NCI-H1436 treated with DMSO at 0.1 percent for 48 hours (cell line): ENCODE data around the gene USH1C.

Experiments used
- DNase-seq: peaks from one replicate; lab custom pipeline; 2025; lab: John Stamatoyannopoulos, UW

USH1C gene

DNA sequence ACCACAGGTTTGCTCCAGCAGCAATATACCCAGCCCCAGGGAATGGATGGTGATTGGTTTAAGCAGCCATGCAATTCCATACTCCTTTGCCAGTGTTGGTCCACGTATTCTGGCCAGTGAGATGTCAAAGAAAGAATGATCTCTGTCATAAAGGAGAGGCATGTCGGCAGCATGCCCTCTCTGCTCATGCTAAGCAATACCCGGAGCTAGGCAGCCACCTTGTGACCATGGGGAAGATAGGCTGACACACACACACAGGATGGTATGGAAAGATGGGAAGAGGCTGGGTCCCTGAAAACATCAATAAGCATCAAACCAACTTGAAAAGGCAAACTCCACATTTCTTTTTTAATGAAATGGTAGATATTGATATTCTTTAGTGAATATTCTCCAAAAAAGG is 72.7 kb downstream of the USH1C start:
- DNase-seq = no peak

DNA sequence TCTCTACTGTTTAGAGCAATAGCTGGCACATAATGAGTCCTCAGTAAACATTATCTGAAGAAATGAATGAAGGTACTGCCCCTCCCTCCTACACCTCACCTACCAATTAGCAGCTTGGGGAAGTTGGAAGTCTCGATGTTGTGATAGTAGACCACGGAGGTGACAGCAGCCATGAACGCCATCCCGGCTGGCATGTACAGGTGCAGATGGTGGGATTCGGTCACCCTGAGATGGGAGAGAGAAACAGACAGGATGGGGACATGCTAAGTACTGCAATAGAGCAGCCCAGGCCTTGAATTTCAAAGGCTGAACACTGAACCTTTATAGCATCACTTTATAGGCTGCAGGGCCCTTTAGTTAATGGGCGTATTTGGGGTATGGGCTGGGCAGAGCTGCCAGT is 74.2 kb downstream of the USH1C start:
- DNase-seq = no peak

DNA sequence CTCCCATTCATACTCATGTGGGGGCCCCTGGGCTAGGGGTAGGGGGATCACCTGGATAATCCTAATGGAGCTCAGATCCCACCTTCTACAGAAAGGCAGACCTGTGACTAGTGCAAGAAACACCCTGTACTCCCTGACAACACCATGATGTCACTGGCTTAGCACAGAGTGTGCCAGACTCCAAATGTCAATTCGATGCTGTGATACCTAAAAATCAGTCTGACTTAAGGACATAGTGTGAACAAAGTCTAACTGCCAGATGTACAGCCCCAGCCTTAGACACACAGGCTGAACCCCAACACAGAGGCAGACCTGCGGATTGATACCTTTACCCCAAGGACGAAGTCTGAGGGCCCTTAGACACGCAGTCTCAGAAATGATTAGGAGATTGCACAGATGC is 76.1 kb downstream of the USH1C start:
- DNase-seq = no peak

DNA sequence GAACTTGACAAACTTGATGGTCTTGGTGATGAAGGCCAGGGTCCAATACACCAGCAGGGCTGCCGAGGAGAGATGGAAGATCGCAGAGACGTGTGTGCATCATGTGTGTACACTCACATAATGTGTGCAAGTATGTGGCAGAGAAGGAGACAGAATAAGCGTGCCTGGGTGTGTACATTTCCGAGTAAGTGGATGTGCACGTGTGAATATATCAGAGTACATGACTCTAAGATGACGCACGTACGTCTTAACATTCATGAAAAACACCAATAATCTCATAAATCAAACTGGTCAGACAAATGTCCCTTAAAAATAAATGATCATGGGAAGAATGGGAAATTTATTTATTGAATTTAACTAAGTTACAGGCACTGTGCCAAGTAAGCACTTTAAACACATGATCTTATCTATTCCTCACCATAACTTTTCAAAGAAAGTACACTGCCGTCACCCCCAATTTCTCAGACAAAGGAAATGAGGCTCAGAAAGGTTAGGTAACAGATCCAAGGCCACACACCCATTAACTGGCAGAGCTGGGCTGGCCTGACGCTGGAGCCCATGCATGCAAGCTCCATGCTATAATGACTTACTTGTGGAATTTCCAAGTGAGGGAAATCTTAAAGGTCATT is 80.6 kb downstream of the USH1C start:
- DNase-seq = no peak

DNA sequence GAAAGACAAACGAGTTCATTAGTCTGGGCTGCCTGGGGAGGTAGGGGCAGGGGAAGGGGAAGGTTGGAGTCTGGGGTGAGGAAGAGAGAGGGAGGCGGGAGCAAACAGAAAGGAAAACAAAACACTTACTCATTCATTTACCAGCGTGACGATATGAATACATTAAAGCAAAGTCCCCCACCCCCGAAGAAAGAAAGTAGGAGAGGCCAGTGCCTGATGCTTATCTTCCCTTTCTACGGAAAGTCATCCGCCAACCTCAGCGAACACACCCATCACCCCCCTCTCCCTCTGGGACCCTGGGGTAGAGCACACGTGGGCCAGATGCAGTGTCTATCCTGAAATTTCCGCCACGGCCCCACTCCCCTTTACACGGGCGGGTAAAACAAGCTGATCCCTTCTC is 81.3 kb downstream of the USH1C start:
- DNase-seq = no peak

DNA sequence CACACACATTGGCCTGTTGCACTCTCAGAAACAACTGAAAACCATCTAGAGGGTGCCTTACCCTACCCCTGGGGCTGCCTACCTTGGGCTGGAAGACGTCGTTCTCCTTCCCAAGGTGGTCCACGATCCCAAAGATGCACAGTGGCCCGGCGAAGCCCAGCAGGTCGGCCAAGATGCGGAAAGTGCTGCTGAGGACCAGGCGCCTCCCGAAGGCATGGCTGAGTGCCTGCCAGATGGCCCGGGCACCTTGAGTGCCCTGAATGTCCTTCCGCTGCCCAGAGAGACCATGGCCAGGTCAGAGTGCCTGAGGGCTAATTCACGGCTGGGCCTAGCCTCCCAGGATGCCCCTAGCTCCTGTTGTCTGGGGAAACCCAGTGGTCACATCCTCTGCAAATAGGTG is 83.8 kb downstream of the USH1C start:
- DNase-seq = no peak

DNA sequence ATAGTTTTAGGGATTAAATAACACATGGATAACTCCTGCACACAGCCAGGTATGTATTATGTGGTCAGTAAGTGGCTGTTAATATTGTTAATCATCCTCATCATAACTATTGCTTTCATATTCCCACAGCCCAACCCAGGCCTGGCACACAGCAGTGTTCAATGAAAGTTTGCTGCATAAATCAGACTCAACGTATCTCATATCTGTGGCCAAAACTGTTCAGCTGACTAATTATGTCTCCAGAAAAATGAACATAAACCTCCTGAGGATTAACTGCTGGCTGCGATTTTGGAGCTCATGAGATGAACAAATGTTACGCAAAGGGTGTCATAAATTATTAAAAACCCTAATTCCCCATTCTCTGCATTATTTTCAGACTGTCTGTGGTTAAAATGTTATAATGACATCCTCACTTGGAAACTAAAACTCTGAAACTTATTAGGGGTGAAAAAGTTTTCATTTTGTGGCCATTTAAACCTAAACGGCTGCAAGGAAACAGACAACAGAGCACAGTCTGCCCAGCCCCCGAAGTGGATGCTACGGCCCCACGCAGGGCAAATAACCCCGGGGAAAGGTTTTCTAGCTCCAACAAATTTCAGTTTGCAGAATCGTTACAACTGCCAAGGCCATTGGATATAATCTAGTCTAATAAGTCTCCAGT is 84.8 kb downstream of the USH1C start:
- DNase-seq = no peak

DNA sequence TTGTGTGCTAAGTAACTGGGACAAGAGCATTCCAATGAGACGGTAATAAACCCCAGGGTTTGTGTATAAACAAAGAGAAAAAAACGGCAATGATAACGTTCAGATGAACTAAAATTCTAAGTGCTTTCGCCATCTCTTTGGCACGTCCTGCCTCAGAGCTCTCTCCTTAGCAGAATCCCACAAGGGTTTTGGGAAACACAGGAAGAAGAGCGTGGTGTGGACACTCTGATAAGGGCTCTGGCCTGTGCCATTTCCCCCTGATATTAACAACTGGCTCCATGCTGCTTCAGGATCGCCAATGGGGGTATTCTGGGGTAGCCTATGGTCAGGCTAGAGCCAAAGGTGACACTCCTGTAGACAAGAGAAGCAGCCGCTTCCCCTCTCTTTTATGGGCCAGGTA is 85.9 kb downstream of the USH1C start:
- DNase-seq = no peak

DNA sequence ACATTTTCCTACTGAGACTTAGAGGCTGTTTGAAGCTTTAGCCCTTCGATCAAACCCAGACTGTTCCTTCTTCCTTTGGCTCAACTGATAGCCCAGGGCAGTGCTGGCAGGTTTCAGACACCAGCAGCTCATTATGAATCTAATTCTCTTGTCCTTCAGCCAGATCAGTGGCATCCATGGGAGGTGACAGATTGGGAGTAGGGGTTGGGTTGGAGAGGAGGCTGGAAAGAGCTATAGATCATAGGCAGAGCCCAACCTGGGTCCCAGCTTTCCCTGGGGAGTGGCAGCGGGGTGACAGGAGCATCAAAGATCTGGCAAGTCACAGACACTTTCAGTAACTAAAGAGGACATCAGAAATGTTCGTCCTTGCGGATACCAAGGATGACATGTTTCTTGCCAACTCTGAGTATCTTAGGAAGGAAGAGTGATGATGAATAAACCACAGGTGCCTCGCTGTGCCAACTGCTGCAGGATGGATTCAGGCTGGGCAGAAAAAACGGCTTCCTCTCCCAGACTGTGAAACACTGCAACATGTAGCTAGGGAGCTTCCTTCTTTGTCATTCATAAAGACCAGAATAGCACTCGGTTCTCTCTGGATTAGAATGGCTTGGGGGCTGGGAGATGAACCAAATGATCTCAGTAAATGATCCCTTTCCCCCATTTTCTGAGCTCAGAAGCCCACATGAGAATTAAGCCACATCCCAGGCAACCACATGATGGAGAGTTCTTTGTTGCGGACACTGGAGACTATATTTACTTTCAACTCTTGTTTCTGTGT is 86.6 kb downstream of the USH1C start:
- DNase-seq = no peak

DNA sequence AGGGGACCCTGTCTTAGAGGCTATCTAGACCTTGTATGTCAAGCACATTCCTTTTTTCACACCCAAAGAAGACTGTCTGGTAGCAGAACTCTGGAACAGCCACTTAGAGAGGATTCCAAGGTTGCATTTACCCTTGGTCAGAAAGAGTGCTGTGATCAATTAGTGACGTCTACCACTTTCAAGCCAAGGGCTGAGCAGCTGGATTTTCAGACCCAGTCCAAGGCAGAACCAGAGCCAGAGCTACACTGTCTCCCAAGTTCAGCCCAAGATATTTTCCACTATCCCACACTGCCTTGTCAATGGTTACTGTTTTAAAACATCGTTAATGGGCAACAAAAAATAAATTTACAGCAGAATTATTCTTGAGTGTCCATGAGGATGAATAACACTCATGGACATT is 91.5 kb downstream of the USH1C start:
- no peak for DNase-seq

DNA sequence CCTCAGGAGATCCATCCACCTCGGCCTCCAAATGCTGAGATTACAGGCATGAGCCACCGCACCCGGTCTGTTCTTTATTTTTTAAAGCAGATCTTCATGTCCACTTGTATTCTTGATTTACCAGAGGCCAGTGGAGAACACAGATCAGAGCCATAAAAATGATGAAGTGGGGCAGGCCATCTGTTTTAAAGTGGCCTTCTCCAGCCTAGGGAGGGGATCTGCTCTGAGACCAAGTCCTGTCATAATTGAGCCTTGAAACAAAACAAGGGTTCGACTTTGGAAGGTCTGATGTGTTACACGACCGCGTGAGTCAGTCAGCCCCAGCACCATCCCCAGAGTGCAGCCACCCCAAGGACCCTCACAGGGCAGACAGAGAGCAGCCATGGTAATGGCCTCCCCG is 95.1 kb downstream of the USH1C start:
- no peak for DNase-seq

DNA sequence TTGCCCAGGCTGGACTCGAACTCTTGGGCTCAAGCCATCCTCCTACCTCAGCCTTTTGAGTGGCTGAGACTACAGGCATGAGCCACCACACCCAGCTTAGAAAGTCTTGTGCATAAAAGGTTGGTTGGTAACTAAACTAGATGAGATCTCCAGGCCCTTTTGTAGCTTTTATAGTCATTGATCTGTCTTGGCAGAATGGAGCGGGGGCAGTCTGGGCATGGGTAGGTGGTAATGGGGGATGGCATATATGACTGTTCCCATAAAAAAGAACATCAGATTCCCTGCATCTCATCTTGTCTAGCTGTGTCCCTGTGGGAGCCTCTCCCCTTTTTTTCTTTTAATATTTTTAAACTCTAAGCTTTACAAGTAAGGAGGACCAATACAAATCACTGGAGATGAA is 97.7 kb downstream of the USH1C start:
- DNase-seq = no peak

DNA sequence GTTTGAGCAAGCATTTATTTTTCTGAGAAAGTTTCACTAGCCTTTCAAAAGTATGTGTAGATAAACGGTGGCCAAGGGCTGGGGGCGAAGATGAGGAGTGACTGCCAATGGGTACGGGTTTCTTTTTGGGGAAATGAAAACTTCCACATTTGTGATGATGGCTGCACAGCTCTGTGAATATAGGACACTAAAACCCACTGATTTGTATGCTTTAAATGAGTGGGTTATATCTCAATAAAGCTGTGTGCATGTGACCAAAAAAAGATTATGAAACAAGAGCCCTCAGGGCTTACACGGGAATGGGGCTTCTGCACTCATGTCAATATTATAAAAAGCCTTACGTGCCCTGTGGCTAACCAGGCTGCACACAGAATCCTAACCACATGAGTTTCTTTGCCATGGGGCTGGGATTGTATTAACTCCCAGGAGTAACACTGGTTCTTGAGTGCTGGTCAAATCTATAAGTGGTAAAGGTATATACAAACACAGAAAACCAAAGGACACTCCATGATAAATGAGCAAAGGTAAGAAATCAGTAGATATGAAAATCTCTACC is 98.9 kb downstream of the USH1C start:
- DNase-seq = no peak

DNA sequence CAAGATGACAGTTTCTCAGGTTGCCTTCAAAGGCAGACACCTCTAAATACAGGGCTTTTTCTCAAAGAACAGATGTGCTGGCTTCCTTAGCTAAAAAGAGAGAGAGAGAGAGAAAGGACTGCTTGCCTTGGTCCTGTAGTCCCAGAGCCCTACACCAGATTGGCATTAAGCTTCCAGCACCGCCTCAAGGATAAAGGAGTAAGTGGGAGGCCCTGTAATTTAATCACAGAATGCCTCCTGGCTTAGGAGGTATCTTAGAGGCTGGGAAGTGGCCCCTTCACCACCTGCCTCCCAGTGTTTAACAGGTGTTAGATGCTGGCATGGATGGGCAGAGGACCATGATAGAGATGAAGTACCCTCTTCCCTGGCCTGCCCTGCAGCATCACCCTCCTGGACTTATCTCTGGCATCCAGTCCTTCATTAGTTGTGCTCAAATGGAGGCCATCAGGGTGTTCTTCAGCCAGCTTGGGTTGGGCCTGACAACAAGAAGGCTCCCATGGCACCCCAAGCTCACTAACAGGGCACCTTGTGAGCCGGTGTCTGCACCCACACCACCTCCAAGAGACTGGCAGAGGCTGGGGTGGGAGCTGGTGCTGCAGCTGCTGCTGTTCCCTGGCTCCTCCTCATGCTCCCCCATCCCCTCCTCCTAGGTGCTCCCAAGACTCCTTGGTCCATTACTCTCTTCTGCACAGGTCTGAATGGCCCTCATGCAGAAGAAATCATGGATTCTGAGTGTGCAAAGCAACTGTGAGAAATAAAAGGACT is 100.1 kb downstream of the USH1C start:
- DNase-seq = no peak
